Suprapubic skin (tissue), 3 donors: ENCODE results near the gene IQUB.

ENCODE experiments used
- POLR2A ChIP-seq, 2 donors: fragments of 450-650 bp; IDR thresholded peaks; one replicate each; pipeline ENCODE4 v1.6.1; 2017; ENCODE audit warnings: antibody characterized with exemption in 2 of 2, mild to moderate bottlenecking in 2 of 2, moderate library complexity in 2 of 2
- TF ChIP-seq, protein P1 (sequence below), 2 donors: fragments of 200-600 bp in 1 of 2; fragments of 450-650 bp in 1 of 2; sonication (generic) in 1 of 2; IDR thresholded peaks; one replicate each; pipeline ENCODE4 v1.5.1; 2016 to 2019; ENCODE audit warnings: antibody characterized with exemption in 2 of 2, mild to moderate bottlenecking in 1 of 2, moderate library complexity in 1 of 2

DNA sequence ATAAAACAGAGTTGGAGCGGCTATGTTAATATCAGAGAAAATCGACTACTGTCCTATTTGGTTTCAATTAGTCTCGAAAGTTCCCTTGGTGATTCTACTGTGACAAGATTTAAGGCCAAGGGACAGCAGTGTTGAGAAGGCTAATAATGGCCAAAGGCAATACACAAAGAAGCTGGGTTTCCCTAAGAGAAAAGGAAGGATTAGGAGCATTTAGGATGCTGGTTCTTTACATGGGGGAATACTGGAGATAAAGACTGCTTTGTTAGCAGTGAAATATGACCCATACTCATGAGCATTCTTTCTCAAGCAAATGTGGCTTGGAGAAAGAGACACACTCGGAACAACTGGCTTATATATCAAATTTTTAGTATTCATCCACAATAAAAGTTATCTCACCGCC is 32.2 kb downstream of the IQUB start:
- TF ChIP-seq, protein P1, sequence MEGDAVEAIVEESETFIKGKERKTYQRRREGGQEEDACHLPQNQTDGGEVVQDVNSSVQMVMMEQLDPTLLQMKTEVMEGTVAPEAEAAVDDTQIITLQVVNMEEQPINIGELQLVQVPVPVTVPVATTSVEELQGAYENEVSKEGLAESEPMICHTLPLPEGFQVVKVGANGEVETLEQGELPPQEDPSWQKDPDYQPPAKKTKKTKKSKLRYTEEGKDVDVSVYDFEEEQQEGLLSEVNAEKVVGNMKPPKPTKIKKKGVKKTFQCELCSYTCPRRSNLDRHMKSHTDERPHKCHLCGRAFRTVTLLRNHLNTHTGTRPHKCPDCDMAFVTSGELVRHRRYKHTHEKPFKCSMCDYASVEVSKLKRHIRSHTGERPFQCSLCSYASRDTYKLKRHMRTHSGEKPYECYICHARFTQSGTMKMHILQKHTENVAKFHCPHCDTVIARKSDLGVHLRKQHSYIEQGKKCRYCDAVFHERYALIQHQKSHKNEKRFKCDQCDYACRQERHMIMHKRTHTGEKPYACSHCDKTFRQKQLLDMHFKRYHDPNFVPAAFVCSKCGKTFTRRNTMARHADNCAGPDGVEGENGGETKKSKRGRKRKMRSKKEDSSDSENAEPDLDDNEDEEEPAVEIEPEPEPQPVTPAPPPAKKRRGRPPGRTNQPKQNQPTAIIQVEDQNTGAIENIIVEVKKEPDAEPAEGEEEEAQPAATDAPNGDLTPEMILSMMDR (IDR thresholded peaks at IDR 0.05): no peak
- no peak for TF ChIP-seq POLR2A (IDR thresholded peaks at IDR 0.05)
